Spinal cord (tissue), 10 donors: ENCODE measurements around the gene NMNAT2. TPM values are rescaled to one million over a fixed set of nuclear protein-coding genes. Genes with fewer than 3 reads are reported as not detected.

Experiments used
- DNase-seq, 6 donors: peaks; one replicate each; pipeline versions ENCODE4 v3.0.0 to v3.0.0-alpha.2; 2013 to 2015; ENCODE audit warnings: low spot score in 6 of 6, low read depth in 4 of 6
- H3K27ac ChIP-seq: one replicate; pipeline ENCODE4 v1.5.1; 2013; ENCODE audit warnings: low read depth, low read length, control low read depth
- H3K27me3 ChIP-seq: one replicate; pipeline ENCODE4 v1.6.1; 2013; ENCODE audit warnings: low read length; ENCODE audit not compliant: control insufficient read depth, insufficient read depth
- H3K36me3 ChIP-seq: one replicate; pipeline ENCODE4 v1.6.1; 2013; ENCODE audit warnings: low read length; ENCODE audit not compliant: control insufficient read depth, insufficient read depth
- H3K4me1 ChIP-seq: one replicate; pipeline ENCODE4 v1.6.1; 2013; ENCODE audit warnings: low read length; ENCODE audit not compliant: control insufficient read depth, insufficient read depth
- H3K4me3 ChIP-seq: one replicate; pipeline ENCODE4 v1.5.1; 2013; ENCODE audit warnings: low read depth, low read length, control low read depth
- H3K9me3 ChIP-seq: one replicate; pipeline ENCODE4 v1.6.1; 2013; ENCODE audit warnings: low read length; ENCODE audit not compliant: control insufficient read depth, insufficient read depth
- WGBS: methylation state at CpG from one replicate; pipeline ENCODE4 v1.1.5; 2013; ENCODE audit warnings: missing lambda C conversion rate; ENCODE audit not compliant: insufficient coverage; 5-methylcytosine and 5-hydroxymethylcytosine counted together
- polyA plus RNA-seq, 2 donors: library from polyadenylated mRNA; unstranded; fragments of 120-200 nt; gene quantifications; one replicate each; pipeline ENCODE4 v1.2.1, GENCODE V29; 2013; ENCODE audit not compliant: insufficient read length in 2 of 2
- total RNA-seq, 2 donors: library from RNA; depleted of rRNA in 1 of 2; stranded (reverse); fragments of 120-200 nt in 1 of 2; fragments of >200 nt in 1 of 2; gene quantifications; one replicate each; pipeline versions ENCODE4 v1.2.3 to v1.2.4, GENCODE V29; 2013 to 2014
- donor health status: healthy.

Gene NMNAT2
- total and polyA plus RNA-seq, 4 donors, result 20.8 to 65.9 (median 45.4) TPM

- H3K27me3 ChIP-seq, result no peaks in the 10 kb centered on the region
- DNase-seq, result peak in 2 of 6 donors; percentile 36 to 61
- H3K9me3 ChIP-seq, result no peaks in the 10 kb centered on the region
- H3K4me3 ChIP-seq, result no peak overlapping the region
- WGBS, result 100% methylated on average over 1 of the region's 5 CpGs
- H3K36me3 ChIP-seq, result no peaks in the 10 kb centered on the region
- no peak overlapping the region for H3K27ac ChIP-seq
- peaks cover 4% of the 10 kb centered on the region for H3K4me1 ChIP-seq
Observed at GRCh38 chr1:183310753-183311479, 107.3 kb downstream of the NMNAT2 start.

- no peak for DNase-seq
- H3K4me3 ChIP-seq, result no peak overlapping the region
- no peak overlapping the region for H3K27ac ChIP-seq
- H3K9me3 ChIP-seq, result no peaks in the 10 kb centered on the region
- 84% methylated on average over 4 of the region's 4 CpGs for WGBS
- H3K36me3 ChIP-seq, result no peaks in the 10 kb centered on the region
- no peaks in the 10 kb centered on the region for H3K27me3 ChIP-seq
- peaks cover 4% of the 10 kb centered on the region for H3K4me1 ChIP-seq
Observed at GRCh38 chr1:183308719-183309118, 109.5 kb downstream of the NMNAT2 start.

- peak overlapping the region; percentile 10 for H3K27ac ChIP-seq
- H3K27me3 ChIP-seq, result no peaks in the 10 kb centered on the region
- DNase-seq, result no peak
- 83% methylated on average over 1 of the region's 5 CpGs for WGBS
- H3K36me3 ChIP-seq, result no peaks in the 10 kb centered on the region
- H3K4me1 ChIP-seq, result peaks cover 4% of the 10 kb centered on the region
- no peaks in the 10 kb centered on the region for H3K9me3 ChIP-seq
- H3K4me3 ChIP-seq, result no peak overlapping the region
Observed at GRCh38 chr1:183306317-183307042, 111.7 kb downstream of the NMNAT2 start.

- Histone ChIP-seq H3K27me3 (no peaks in the 10 kb centered on the region), H3K27ac (no peak overlapping the region), H3K4me3 (no peak overlapping the region), H3K4me1 (peaks cover 3% of the 10 kb centered on the region), H3K36me3 (no peaks in the 10 kb centered on the region), H3K9me3 (no peaks in the 10 kb centered on the region)
- whole genome bisulfite sequencing, result 80% methylated on average over 5 of the region's 7 CpGs
- DNase-seq, result peak in 2 of 6 donors; percentile 29 to 42
Observed at GRCh38 chr1:183304440-183305107, 113.6 kb downstream of the NMNAT2 start.

GRCh38 chr1:183303901-183304300 lies 114.3 kb downstream of the NMNAT2 start:
- H3K27ac ChIP-seq, result no peak overlapping the region
- H3K4me1 ChIP-seq, result peaks cover 3% of the 10 kb centered on the region
- H3K36me3 ChIP-seq, result no peaks in the 10 kb centered on the region
- WGBS, result 100% methylated on average over 2 of the region's 3 CpGs
- DNase-seq, result no peak
- no peaks in the 10 kb centered on the region for H3K9me3 ChIP-seq
- no peaks in the 10 kb centered on the region for H3K27me3 ChIP-seq
- H3K4me3 ChIP-seq, result no peak overlapping the region

- Histone ChIP-seq H3K27ac (no peak overlapping the region), H3K36me3 (no peaks in the 10 kb centered on the region), H3K4me3 (no peak overlapping the region), H3K27me3 (no peaks in the 10 kb centered on the region), H3K4me1 (peaks cover 3% of the 10 kb centered on the region), H3K9me3 (no peaks in the 10 kb centered on the region)
- DNase-seq, result no peak
- WGBS, result 100% methylated on average over 2 of the region's 4 CpGs
Observed at GRCh38 chr1:183303323-183303645, 114.9 kb downstream of the NMNAT2 start.

- H3K36me3 ChIP-seq, result no peaks in the 10 kb centered on the region
- H3K27ac ChIP-seq, result no peak overlapping the region
- no peaks in the 10 kb centered on the region for H3K27me3 ChIP-seq
- no peak overlapping the region for H3K4me3 ChIP-seq
- H3K4me1 ChIP-seq, result peaks cover 3% of the 10 kb centered on the region
- no peaks in the 10 kb centered on the region for H3K9me3 ChIP-seq
- WGBS, result 79% methylated on average over 4 of the region's 5 CpGs
- no peak for DNase-seq
Observed at GRCh38 chr1:183302452-183303322, 115.5 kb downstream of the NMNAT2 start.

GRCh38 chr1:183301239-183301638 lies 116.9 kb downstream of the NMNAT2 start:
- WGBS, result 63% methylated on average over 3 of the region's 3 CpGs

GRCh38 chr1:183300828-183301227 lies 117.4 kb downstream of the NMNAT2 start:
- no peak overlapping the region for H3K27ac ChIP-seq
- peaks cover 3% of the 10 kb centered on the region for H3K4me1 ChIP-seq
- H3K9me3 ChIP-seq, result no peaks in the 10 kb centered on the region
- DNase-seq, result no peak
- no peak overlapping the region for H3K4me3 ChIP-seq
- no peaks in the 10 kb centered on the region for H3K36me3 ChIP-seq
- WGBS, result no CpG with 5 or more reads among the region's 1 CpG
- no peaks in the 10 kb centered on the region for H3K27me3 ChIP-seq

More at GRCh38 chr1:183301239-183301638, 116.9 kb downstream of the NMNAT2 start:
- Histone ChIP-seq H3K4me3 (no peak overlapping the region), H3K4me1 (peaks cover 3% of the 10 kb centered on the region), H3K27me3 (no peaks in the 10 kb centered on the region), H3K36me3 (no peaks in the 10 kb centered on the region), H3K9me3 (no peaks in the 10 kb centered on the region), H3K27ac (no peak overlapping the region)
- no peak for DNase-seq
